Upper lobe of left lung (tissue), 6 donors: ENCODE data around the gene ATP2A3. TPM values are rescaled to one million over a fixed set of nuclear protein-coding genes. Genes with fewer than 3 reads are reported as not detected.

ENCODE experiments used
- ATAC-seq, 2 donors: fragments of 200-7000 bp; cut with Tn5 transposase; one replicate each; pipeline ENCODE4 v1.9.1; 2022; ENCODE audit warnings: mild to moderate bottlenecking in 2 of 2, moderate library complexity in 2 of 2; ENCODE audit not compliant: low FRiP score in 2 of 2
- DNase-seq, 2 donors: peaks; one replicate each; pipeline ENCODE4 v3.0.0-alpha.2; 2019 to 2020
- H3K27ac ChIP-seq, 4 donors: fragments of 200-600 bp; sonication (generic); one replicate each; pipeline ENCODE4 v1.5.1; 2016 to 2019
- H3K27me3 ChIP-seq, 4 donors: fragments of 200-600 bp; sonication (generic); one replicate each; pipeline ENCODE4 v1.5.1; 2017 to 2019
- H3K36me3 ChIP-seq, 4 donors: fragments of 200-600 bp; sonication (generic); one replicate each; pipeline ENCODE4 v1.5.1; 2016 to 2019
- H3K4me1 ChIP-seq, 4 donors: fragments of 200-600 bp; sonication (generic); one replicate each; pipeline ENCODE4 v1.5.1; 2018 to 2019
- H3K4me3 ChIP-seq, 4 donors: fragments of 200-600 bp; sonication (generic); one replicate each; pipeline ENCODE4 v1.5.1; 2017 to 2019; ENCODE audit warnings: mild to moderate bottlenecking in 2 of 4, moderate library complexity in 1 of 4
- H3K9me3 ChIP-seq, 4 donors: fragments of 200-600 bp; sonication (generic); one replicate each; pipeline ENCODE4 v1.5.1; 2018 to 2019
- CTCF ChIP-seq, 6 experiments: fragments of 450-650 bp in 4 of 6; fragments of 200-600 bp in 2 of 6; sonication (generic) in 2 of 6; IDR thresholded peaks; one replicate each; pipeline ENCODE4 v1.5.1; 2016 to 2019; ENCODE audit warnings: antibody characterized with exemption in 6 of 6
- EP300 ChIP-seq, 4 donors: sonication (generic); formaldehyde crosslinking; IDR thresholded peaks; one replicate each; pipeline ENCODE4 v1.5.1; 2017; ENCODE audit warnings: antibody characterized with exemption in 4 of 4, control low read depth in 2 of 4
- POLR2A ChIP-seq, 4 donors: fragments of 450-650 bp; IDR thresholded peaks; one replicate each; pipeline ENCODE4 v1.5.1; 2016 to 2017; ENCODE audit warnings: antibody characterized with exemption in 4 of 4, mild to moderate bottlenecking in 2 of 4
- POLR2AphosphoS5 ChIP-seq, 2 donors: sonication (generic); formaldehyde crosslinking; IDR thresholded peaks; one replicate each; pipeline ENCODE4 v1.5.1; 2017; ENCODE audit warnings: antibody characterized with exemption in 2 of 2
- WGBS, 2 donors: methylation state at CpG; one replicate each; pipeline ENCODE4 v1.1.5; 2017 to 2018; 5-methylcytosine and 5-hydroxymethylcytosine counted together
- total RNA-seq, 6 donors: library from RNA; depleted of rRNA in 4 of 6; stranded (reverse); fragments of >200 nt in 4 of 6; gene quantifications; one replicate each; pipeline versions ENCODE4 v1.1.0 to v1.2.1, GENCODE V29; 2016 to 2021
- donor health status: DM: no; HTN: no; CAD: no; lungs with moderate emphysema.
- donor health status: DM: no; HTN: yes; CAD: no; lungs with severe emphysema.

Gene ATP2A3
- total RNA-seq, 6 donors from 2014 or later = 27.9 to 82.8 (median 41.4) TPM

- no peak overlapping the region for H3K27ac ChIP-seq
- ATAC-seq (no peak), DNase-seq (no peak)
- peaks cover 0 to 46% (median 11%) of the 10 kb centered on the region in 4 donors for H3K36me3 ChIP-seq
- WGBS, 2 donors = 94% methylated on average over 11 to 16 of the region's 16 CpGs
- no peaks in the 10 kb centered on the region for H3K4me1 ChIP-seq
- H3K4me3 ChIP-seq = no peak overlapping the region
- TF ChIP-seq POLR2A (IDR thresholded peaks at IDR 0.05) (no peak), EP300 (IDR thresholded peaks at IDR 0.05) (no peak), POLR2AphosphoS5 (IDR thresholded peaks at IDR 0.05) (no peak), CTCF (IDR thresholded peaks at IDR 0.05) (no peak)
- H3K27me3 ChIP-seq = no peaks in the 10 kb centered on the region
- no peaks in the 10 kb centered on the region for H3K9me3 ChIP-seq
Observed at GRCh38 chr17:3926860-3927627, 37.2 kb downstream of the ATP2A3 start.

GRCh38 chr17:3925684-3926485 is 38.4 kb downstream of the ATP2A3 start:
- no peak overlapping the region for H3K4me3 ChIP-seq
- DNase-seq (no peak), ATAC-seq (no peak)
- H3K36me3 ChIP-seq = peaks cover 0 to 44% (median 10%) of the 10 kb centered on the region in 4 donors
- no peak overlapping the region for H3K27ac ChIP-seq
- WGBS, 2 donors = 88 to 95% methylated on average over 12 to 17 of the region's 17 CpGs
- no peaks in the 10 kb centered on the region for H3K4me1 ChIP-seq
- no peaks in the 10 kb centered on the region for H3K27me3 ChIP-seq
- H3K9me3 ChIP-seq = no peaks in the 10 kb centered on the region
- no peak for TF ChIP-seq CTCF (IDR thresholded peaks at IDR 0.05)
- no peak for TF ChIP-seq EP300 (IDR thresholded peaks at IDR 0.05)
- TF ChIP-seq POLR2AphosphoS5 (IDR thresholded peaks at IDR 0.05) = no peak
- TF ChIP-seq POLR2A (IDR thresholded peaks at IDR 0.05) = no peak

GRCh38 chr17:3924512-3925350 is 39.5 kb downstream of the ATP2A3 start:
- Histone ChIP-seq H3K4me3 (no peak overlapping the region), H3K36me3 (peaks cover 0 to 33% (median 7%) of the 10 kb centered on the region in 4 donors), H3K27me3 (no peaks in the 10 kb centered on the region), H3K9me3 (no peaks in the 10 kb centered on the region), H3K27ac (no peak overlapping the region), H3K4me1 (no peaks in the 10 kb centered on the region)
- WGBS, 2 donors = 78 to 88% methylated on average over 28 to 30 of the region's 40 CpGs
- DNase-seq (no peak), ATAC-seq (no peak)
- TF ChIP-seq EP300 (IDR thresholded peaks at IDR 0.05) (no peak), POLR2AphosphoS5 (IDR thresholded peaks at IDR 0.05) (no peak), CTCF (IDR thresholded peaks at IDR 0.05) (no peak), POLR2A (IDR thresholded peaks at IDR 0.05) (no peak)

- H3K4me3 ChIP-seq = no peak overlapping the region
- H3K9me3 ChIP-seq = no peaks in the 10 kb centered on the region
- ATAC-seq (no peak), DNase-seq (no peak)
- H3K4me1 ChIP-seq = peaks cover 0 to 4% (median 0%) of the 10 kb centered on the region in 4 donors
- TF ChIP-seq CTCF (IDR thresholded peaks at IDR 0.05) (no peak), POLR2A (IDR thresholded peaks at IDR 0.05) (no peak), POLR2AphosphoS5 (IDR thresholded peaks at IDR 0.05) (no peak), EP300 (IDR thresholded peaks at IDR 0.05) (no peak)
- H3K36me3 ChIP-seq = peaks cover 0 to 28% (median 7%) of the 10 kb centered on the region in 4 donors
- WGBS, 2 donors = 89 to 90% methylated on average over 18 of the region's 18 CpGs
- H3K27me3 ChIP-seq = no peaks in the 10 kb centered on the region
- H3K27ac ChIP-seq = no peak overlapping the region
Observed at GRCh38 chr17:3923466-3924190, 40.6 kb downstream of the ATP2A3 start.
